ENCODE results near the gene INO80E. TPM values are rescaled to one million over a fixed set of nuclear protein-coding genes. Genes with fewer than 3 reads are reported as not detected.
"Not testable (repeated sequence)": the region's sequence is repeated elsewhere in the genome, so short reads cannot be mapped to it uniquely, and the experiment has no call there.

INO80E gene
- total RNA-seq, 4 donors from 2014 or later: 46.6 to 85.8 (median 75.9) TPM

DNA sequence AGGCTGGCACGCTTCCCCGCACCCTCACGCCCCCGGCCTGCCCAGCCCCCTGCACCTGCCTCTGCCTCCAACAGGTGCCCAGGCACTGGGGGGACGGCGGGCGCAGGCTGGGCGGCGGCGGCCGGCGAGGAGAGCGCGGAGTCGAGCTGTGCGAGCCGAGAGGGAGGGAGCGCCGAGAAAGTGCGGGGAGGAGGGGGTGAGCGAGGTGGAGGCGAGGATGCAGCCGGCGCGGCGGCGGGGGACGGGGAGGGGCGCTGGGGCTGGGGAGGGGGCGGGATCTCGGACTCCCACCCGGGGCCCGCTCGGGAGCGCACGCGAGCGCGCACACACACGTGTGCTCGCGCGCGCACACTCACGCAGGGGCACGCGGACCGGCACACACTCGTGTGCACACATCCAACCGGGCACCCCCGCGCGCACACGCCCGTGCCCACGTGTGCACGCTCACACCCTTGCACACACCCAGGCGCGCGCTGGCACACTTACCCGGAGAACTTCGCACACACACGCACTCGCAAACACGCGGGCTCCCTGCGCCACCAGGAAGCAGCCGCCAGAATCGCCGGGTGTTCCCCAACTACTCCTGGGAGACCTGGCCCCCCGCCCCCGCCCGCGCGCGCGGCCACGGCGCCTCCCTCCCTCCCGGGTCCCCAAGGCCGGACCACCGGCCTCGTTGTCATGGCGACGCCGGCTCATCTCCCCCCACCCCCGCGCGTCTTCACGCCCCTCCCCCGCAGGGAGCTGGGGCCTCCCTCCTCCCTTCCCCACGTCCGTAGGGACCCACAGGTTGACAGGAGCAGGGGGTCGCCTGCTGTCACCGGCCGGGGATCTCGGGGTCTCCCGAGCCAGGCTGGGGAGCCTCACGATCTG is 15.0 kb downstream of the INO80E start, which contains the start of gene DOC2A:
TSS of gene DOC2A (minus strand) at position 184 of the 870 bp plus-strand sequence. CDS start 805 bp downstream, outside the sequence.
- DNase-seq: no peak
- peak within 1 kb of the TSS; percentile 16 to 48 (median 48) for H3K4me3 ChIP-seq
- H3K36me3 ChIP-seq: no peaks in the 10 kb centered on the region
- no peak within 1 kb of the TSS for H3K27ac ChIP-seq
- H3K4me1 ChIP-seq: peaks cover 0 to 16% (median 13%) of the 10 kb centered on the region in 4 donors
- peaks cover 0 to 27% of the 10 kb centered on the region in 2 donors for H3K27me3 ChIP-seq
- no peak for TF ChIP-seq POLR2A (IDR thresholded peaks at IDR 0.05)
- TF ChIP-seq, protein P1, sequence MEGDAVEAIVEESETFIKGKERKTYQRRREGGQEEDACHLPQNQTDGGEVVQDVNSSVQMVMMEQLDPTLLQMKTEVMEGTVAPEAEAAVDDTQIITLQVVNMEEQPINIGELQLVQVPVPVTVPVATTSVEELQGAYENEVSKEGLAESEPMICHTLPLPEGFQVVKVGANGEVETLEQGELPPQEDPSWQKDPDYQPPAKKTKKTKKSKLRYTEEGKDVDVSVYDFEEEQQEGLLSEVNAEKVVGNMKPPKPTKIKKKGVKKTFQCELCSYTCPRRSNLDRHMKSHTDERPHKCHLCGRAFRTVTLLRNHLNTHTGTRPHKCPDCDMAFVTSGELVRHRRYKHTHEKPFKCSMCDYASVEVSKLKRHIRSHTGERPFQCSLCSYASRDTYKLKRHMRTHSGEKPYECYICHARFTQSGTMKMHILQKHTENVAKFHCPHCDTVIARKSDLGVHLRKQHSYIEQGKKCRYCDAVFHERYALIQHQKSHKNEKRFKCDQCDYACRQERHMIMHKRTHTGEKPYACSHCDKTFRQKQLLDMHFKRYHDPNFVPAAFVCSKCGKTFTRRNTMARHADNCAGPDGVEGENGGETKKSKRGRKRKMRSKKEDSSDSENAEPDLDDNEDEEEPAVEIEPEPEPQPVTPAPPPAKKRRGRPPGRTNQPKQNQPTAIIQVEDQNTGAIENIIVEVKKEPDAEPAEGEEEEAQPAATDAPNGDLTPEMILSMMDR (IDR thresholded peaks at IDR 0.05): no peak
- H3K9me3 ChIP-seq: no peaks in the 10 kb centered on the region

DNA sequence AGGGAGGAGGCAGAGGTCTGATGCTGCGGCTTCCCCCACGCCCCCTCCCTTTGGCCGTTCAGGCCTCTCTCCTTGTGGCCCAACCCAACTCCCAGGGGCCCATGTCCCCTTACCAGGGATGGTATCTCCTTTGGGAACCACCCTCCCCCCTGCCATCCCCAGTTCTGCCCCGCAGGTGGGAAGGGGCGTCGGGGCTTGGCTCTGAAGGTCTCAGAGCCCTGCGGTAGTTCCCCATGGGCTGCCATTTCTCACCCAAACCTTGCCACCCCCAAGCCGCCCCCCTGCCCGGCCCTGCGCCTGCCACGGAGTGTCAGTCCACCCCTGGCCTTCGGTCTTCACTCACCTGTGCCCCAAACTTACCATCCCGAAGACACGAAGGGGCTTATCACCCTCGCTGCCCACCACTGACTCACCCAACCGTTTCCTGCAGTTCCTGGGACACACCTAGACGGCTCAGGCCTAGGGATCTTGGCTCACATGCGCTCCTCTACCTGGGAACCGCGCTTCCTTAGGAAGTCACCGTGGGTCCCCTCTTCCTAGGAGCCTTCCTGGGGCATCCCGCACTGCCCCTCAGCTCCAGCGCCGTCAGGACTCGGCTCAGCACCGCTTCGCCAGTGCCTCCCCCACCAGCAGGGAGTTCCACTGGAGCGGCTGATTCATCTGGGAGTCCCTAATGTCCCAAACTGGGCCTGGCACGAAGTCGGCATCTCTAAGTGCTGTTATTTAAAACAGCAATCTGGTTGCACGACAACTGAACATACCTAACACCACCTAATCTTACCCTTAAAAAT is 15.9 kb downstream of the INO80E start:
- H3K36me3 ChIP-seq: no peaks in the 10 kb centered on the region
- no peak for DNase-seq
- H3K4me3 ChIP-seq: peak overlapping the region in 2 of 4 donors; percentile 48
- H3K27me3 ChIP-seq: peaks cover 0 to 27% of the 10 kb centered on the region in 2 donors
- TF ChIP-seq, protein P1 (IDR thresholded peaks at IDR 0.05): no peak
- TF ChIP-seq POLR2A (IDR thresholded peaks at IDR 0.05): no peak
- H3K27ac ChIP-seq: no peak overlapping the region
- peaks cover 0 to 16% (median 13%) of the 10 kb centered on the region in 4 donors for H3K4me1 ChIP-seq
- H3K9me3 ChIP-seq: no peaks in the 10 kb centered on the region

DNA sequence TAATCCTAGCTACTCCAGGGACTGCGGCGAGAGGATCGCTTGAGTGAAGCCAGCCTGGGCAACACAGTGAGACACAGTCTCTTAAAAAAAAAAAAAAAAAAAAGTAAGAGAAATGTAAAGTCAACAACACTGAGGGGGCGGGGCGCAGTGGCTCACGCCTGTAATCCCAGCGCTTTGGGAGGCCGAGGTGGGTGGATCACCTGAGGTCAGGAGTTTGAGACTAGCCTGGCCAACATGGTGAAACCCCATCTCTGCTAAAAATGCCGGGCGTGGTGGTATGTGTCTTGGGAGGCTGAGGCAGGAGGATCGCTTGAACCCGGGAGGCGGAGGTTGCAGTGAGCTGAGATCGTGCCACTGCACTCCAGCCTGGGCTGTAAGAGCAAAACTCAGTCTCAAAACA is 16.6 kb downstream of the INO80E start:
- not testable (repeated sequence) for H3K9me3 ChIP-seq, H3K4me3 ChIP-seq, H3K27ac ChIP-seq, H3K36me3 ChIP-seq, DNase-seq
- Histone ChIP-seq H3K27me3 (peaks cover 0 to 27% of the 10 kb centered on the region in 2 donors), H3K4me1 (peaks cover 0 to 16% (median 13%) of the 10 kb centered on the region in 4 donors)

DNA sequence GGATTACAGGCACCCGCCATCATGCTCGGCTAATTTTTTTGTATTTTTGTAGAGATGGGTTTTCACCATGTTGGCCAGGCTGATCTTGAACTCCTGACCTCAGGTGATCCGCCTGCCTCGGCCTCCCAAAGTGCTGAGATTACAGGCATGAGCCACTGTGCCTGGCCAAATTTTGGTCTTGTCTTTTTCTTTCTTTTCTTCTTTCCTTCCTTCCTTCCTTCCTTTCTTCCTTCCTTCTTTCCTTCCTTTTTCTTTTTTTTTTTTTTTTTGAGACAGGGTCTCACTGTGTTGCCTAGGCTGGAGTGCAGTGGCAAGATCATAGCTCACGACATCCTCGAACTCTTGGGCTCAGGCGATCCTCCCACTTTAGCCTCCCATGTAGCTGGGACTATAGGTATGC is 19.4 kb downstream of the INO80E start:
- H3K9me3 ChIP-seq, H3K27ac ChIP-seq, H3K36me3 ChIP-seq, H3K4me3 ChIP-seq, DNase-seq: not testable (repeated sequence)
- Histone ChIP-seq H3K4me1 (peaks cover 0 to 13% (median 12%) of the 10 kb centered on the region in 4 donors), H3K27me3 (peaks cover 0 to 18% of the 10 kb centered on the region in 2 donors)

DNA sequence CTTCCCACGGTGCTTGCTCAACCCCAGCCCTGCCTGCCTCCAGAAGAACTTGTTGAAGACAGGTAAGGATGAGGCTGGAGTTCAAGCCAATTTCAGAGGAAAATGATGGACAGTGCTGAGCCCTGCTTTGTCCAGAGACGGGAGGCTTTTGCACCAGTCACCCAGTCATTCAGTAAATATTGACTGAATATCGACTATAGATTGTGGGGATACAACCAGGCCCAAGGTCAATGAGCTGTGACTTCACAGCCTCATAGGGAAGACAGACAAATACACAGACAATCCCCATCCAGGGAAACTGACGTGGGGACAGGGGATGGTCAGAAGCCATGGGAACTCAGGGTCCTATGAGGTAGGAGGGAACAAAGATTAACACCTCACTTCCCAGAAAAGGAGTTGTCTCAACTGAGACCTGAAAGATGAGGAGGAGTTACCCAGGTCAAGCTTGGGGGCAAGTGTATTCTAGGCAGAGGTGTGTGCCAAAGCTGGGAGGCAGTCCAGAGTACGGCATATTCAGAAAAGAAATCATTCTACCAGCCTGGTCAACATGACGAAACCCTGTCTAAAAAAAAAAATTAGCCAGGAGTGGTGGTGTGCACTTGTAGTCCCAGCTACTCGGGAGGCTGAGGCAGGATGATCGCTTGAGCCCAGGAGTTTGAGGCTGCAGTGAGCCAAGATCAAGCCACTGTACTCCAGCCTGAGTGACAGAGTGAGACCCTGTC is 20.7 kb downstream of the INO80E start:
- no peak for DNase-seq
- H3K27ac ChIP-seq: no peak overlapping the region
- peaks cover 0 to 8% (median 3%) of the 10 kb centered on the region in 4 donors for H3K4me1 ChIP-seq
- no peaks in the 10 kb centered on the region for H3K9me3 ChIP-seq
- no peak overlapping the region for H3K4me3 ChIP-seq
- TF ChIP-seq POLR2A (IDR thresholded peaks at IDR 0.05): no peak
- TF ChIP-seq, protein P1 (IDR thresholded peaks at IDR 0.05): no peak
- H3K36me3 ChIP-seq: no peaks in the 10 kb centered on the region
- peaks cover 0 to 5% of the 10 kb centered on the region in 2 donors for H3K27me3 ChIP-seq

DNA sequence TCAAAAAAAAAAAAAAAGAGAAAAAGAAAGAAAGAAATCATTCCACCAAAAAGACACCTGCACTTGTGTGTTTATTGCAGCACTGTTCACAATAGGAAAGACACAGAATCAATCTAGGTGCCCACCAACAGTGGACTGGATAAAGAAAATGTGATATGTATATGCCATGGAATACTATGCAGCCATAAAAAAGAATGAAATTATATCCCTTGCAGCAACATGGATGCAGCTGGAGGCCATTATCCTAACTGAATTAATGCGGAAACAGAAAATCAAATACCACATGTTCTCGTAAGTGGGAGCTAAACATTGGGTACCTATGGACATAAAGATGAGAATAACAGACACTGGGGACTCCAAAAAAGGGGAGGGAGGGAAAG is 21.2 kb downstream of the INO80E start:
- Histone ChIP-seq H3K27ac (no peak overlapping the region), H3K27me3 (no peaks in the 10 kb centered on the region), H3K9me3 (no peaks in the 10 kb centered on the region), H3K4me1 (peaks cover 0 to 9% (median 4%) of the 10 kb centered on the region in 4 donors), H3K4me3 (no peak overlapping the region), H3K36me3 (no peaks in the 10 kb centered on the region)
- DNase-seq: no peak
- TF ChIP-seq POLR2A (IDR thresholded peaks at IDR 0.05): no peak
- TF ChIP-seq, protein P1 (IDR thresholded peaks at IDR 0.05): no peak

DNA sequence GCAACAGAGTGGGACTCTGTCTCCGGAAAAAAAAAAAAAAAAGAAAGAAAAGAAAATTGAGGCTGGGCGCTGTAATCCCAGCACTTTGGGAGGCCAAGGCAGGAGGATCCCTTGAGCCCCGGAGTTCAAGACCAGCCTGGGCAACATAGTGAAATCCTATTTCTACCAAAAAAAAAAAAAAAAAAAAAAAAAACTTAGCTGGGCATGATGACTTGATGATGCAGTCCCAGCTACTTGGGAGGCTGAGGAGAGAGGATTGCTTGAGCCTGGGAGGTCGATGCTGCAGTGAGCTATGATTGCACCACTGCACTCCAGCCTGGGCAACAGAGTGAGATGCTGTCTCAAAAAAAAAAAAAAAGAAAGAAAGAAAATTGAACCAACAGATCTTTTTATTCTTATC is 21.9 kb downstream of the INO80E start:
- H3K36me3 ChIP-seq, DNase-seq, H3K9me3 ChIP-seq, H3K27me3 ChIP-seq, H3K4me1 ChIP-seq, H3K27ac ChIP-seq, H3K4me3 ChIP-seq: not testable (repeated sequence)
